Dedifferentiated amniotic fluid mesenchymal stem cell (primary cell): ENCODE data around the gene RTN1.

ENCODE experiments used
- DNase-seq: peaks from one replicate; pipeline ENCODE4 v3.0.0-alpha.2; 2016; ENCODE audit errors: extremely low spot score

The RTN1 gene

DNA sequence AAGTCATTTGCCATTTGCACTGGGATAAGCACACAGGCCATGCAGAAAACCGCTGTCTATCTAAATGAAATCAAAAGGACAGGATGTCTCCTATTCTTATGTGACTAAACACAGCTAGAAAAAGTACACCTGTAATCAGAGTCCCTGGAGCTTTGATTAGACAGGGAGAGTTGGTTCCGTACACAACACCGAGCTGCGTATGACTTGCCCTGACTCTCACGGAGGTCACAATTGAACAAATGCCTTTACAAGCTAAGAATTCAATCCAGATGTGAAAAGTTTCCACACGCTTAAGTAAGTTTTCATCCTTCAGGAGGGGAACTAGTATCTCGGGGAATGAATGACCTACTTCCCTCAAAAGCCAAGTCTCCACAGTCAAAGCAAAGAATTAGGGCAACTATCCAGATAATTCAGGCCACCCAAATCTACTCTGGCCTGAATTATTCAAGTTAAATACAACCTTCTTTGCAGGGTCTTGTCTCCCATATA, 67.5 kb downstream of the RTN1 start:
- DNase-seq: no peak

DNA sequence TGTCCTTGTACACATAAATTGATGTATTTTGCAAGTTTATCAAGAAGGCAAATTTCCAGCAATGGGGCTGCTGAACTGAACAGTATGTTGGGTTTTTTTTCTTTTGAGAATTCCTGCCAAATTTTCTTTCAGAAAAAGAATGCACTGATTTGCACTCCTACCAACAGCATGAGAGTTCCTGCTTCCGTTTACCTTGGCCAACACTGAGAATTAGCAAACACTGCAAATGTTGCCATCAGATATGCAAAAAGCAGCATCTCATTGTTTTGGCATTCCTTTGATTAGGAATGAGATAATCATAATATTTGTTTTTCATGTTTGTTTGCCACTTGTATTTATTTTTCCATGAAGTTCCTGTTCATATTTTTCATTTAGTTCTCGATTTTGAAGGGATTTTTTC, 82.4 kb downstream of the RTN1 start:
- DNase-seq: no peak

DNA sequence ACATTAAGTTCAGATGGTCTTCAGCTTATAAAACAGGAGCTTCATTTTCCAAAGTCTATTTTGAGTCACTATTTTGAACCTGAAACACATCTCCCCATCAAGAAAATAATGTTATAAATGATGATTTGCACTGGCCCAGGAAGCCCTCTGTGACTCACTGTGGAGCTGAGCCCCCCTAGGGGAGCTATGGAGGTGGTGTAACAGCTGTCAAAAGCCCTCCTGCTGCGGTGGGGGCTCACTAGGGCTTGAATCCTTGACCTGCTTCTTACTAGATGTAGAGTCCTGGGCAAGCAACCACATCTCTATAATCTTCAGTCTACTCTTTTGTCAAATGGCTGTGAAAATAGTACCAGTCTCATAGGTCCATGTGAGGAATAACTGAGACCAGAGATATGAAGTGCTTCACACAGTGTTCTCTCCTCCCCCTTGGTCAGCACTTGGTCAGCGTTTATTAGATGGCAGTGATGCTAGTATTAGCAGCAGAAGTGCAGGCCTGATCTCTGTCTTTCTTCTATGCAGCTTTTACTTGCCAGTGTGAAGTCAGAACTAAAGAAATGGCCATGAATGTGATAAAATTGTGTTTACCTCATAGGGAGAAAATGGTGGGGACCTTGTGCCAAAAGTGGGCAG, 83.4 kb downstream of the RTN1 start:
- DNase-seq: no peak

DNA sequence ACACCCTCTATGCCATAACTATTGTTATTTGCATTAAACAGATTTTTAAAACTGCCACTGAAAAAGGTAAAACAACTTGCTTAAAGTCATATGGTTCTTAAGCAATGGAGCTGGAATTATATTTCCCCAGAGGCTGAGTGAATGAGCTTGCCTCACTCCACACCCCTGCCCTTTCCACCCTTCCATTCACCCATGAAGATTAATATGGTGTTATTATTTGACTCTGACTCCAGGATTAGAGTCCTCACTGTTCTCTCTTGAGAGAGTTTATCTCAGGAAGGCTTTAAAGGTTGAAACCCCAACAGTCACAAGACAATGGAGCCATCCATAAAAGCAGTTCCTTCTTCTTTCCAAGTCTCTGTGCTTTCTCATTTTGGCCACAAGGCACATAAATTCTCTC, 84.9 kb downstream of the RTN1 start:
- DNase-seq: no peak

DNA sequence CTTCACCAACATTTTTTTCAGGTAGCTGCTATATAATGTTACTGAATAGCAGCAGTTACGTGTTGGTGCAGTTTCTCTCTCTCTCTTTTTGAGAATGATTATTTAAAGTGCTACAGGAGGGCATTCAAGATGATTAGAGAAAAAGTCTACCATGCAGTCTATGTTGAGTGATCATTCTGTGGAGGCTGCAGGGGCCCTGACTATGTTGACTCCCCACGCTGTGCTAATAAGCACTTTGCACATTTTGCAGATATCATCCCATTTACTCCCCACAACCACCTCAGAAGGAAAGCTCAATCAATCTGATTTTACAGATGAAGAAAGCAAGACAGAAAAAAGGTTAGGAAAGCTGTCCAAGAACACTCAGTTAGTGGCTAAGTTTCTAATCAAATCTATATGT, 87.8 kb downstream of the RTN1 start:
- DNase-seq: no peak

DNA sequence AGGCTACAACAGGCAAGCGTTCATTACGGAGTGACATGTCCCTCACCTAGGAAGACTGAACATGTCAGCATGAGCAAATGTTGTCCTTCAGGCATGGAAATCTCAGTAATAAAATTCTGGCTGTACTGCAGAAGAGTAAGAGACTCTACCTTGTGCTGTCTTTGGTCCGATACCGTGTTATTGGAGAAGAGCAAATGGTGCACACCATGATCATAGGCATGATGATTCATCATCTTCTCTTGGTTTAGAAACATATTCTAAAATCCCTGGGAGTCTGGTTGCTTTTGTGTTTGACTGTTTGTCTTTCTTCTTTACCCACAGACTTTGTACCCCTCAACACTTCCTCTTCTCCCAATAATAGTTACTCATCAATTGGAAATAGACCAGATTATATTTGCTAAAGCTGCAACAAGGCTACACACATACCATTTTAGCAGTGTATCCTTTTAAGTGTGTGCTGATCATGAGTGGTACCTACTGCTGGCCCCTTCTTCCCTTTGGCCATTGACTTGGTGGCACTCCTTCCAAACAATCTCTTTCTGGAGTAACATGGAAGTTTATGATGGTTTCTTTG, 93.5 kb downstream of the RTN1 start:
- no peak for DNase-seq

DNA sequence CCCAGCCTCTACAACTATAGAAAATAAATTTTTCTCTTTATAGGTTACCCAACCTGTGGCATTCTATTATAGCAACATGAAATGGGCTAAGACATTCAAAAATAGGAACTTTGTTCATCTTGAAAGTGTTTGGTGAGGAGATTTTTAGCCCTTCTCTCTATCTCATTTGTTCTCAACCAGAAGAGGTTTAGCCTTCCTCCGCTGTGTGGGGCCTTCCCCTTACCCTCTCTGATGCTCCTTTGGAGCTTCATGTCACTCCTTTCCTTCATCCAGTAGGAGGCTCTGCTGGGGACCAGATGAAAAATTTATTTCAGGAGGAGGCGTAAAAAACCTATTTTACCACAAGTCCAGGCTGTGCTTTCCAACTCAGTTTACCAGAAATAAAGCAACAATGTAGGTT, 94.1 kb downstream of the RTN1 start:
- no peak for DNase-seq

DNA sequence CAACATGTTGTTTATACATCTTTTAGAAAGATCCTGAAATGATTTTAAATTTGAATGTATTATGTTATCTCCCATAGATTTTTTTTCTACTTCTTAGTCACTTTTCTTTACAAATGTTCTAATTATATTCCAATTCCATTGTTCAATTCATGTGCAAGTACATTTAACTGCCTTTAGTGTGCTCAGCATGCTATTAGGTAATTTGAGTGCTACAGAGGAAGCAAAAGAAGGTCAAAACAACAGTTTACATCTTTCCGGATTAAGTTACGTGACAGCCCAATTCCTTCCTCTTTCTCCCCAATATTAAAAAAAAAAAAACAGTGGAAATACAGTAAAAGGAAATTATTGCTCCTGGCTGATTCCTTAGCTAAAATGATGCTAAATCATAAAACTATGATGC, 98.3 kb downstream of the RTN1 start:
- no peak for DNase-seq

DNA sequence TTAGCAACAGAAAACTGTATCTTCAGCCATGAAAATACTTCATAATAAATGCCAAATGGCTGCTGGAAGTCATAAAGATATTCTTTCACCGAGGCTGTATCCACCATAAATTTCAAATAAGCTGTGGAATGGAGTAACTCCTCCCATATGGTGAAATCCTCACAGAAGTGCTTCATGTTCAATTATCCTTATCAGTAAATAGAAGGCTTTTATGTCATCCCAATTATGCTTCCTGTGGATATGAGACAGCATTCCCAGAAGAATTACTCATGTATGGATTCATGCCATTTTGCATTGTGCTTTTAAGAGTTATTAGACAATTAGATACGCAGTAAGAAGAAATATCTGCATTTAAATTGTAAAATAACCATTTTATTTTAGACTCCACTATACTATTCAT, 99.0 kb downstream of the RTN1 start:
- no peak for DNase-seq

DNA sequence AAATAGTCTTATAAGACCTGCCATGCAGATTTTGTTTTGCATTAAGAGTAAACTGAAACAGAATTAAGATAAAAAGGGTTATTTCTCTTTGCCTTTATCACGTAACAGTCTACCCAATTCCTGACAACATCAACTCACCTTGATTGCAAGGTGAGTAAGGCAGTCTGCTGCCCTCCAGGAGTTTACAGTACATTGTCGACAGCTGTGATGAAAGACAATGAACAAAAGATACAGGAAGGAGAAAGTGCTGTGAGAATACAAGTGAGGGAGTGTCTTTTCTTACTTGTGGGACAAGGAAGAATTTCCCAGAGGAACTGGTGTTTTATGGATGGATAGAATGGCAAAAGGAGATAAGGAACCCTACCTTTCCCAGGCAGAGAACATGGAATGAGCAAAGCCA, 101.0 kb downstream of the RTN1 start:
- DNase-seq: no peak

DNA sequence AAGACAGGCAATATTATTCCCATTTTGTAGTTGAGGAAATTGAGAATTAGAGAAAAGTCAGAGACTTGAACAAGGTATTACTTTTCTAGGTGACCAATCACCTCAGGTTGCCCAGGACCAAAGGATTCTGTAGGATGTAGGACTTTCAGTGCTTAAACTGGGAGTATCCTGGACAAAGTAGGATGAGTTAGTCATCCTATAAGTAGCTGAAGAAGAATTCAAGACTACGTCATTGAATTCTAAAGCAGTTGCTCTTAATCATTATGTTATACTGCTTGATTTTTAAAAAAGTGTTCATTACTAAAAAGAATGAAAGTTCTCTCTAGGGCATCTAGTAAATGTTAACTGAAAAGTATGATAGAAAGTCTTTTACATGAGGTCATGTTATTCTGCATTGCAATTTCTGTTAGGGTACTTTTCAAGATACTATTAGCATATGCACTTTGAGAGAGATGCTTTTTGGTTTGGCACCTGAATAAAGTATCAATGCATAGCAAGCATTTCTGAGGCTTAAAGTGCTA, 101.7 kb downstream of the RTN1 start:
- no peak for DNase-seq

DNA sequence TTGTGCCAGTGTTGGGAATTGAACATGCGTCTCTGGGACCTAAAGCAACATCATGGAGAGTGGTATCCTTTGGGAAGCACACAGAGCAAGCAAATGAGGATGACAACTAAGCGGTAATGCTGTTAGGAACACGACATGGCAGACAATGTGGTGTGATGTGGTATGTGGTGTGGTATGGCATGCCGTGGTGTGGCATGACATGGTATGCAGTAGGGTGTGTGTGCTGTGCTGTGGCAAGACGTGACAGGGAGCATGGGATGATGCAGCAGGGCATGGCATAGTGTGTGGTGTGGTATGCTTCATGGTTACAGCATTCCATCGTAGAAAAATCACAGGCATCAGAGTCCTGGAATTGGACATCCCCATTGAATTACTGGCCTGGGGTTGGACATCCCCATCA, 108.7 kb downstream of the RTN1 start:
- DNase-seq: no peak

DNA sequence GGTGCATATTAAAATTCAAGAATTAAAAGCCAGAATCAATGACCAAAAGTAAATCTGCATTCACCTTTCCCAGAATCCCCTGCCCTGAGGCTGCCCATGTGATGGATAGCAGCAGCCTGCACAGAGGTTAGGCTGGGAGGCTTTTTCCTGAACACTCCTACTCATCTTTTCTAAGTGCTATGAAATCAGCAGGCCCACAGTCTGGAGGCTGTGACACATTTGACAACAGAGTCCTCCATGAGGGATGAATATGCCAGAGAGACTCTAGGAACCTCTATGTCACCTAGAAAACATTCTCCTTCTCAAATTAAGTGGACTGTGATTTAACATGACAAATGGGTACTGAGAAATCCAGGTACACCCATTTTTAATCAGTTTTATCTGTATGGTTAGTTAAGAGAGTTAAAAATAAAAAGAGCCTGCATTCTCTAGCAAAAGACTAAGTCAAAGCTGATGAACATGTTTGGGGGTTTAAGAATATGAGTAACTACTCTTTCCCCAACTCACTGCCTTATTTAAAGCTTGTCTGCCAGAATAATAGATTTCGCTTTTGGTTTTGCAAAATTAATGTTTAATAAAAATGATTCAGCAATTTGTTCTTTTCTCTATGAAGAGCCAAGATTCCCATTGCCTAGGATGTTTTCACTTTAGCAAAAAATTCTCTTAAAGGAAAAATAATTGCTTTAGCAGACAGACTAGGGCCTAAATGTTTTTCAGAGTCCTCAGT, 115.0 kb downstream of the RTN1 start:
- DNase-seq: no peak

DNA sequence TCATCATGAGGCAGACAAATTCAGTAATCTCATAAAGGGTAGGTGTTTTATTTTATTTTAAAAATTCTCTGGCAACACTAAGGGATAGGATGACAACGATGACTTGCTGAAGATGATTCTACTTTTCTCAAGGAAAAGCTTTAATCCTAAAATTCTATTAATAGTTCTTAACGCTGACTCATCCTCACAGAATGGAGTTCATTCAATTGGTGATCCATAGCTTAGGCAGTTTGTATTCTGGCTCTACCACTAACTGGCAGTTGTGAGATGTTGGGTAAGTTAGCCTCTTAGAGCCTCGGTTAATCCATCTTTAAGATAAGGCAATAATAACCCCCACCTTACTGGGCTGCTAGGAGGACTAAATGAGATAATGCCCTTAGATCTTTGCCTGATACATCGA, 116.3 kb downstream of the RTN1 start:
- no peak for DNase-seq

DNA sequence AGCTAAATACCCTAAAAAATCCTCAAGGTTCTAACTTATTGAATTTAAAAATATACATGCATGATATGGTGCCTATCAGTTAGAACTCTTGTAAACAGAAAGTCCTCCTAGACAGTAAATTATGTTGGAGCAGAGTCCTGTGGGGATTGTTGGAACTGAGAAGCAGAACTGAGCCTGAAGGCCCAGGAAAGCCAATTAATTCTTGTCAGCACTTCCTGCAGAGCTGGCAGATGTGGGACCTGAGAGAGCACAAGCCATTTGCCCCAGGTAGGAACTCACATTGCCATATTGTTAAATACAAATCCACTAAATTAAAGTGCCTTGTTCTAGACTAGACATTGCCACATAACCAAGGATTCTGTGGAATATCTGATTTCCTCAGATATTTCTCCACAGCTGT, 117.1 kb downstream of the RTN1 start:
- no peak for DNase-seq

DNA sequence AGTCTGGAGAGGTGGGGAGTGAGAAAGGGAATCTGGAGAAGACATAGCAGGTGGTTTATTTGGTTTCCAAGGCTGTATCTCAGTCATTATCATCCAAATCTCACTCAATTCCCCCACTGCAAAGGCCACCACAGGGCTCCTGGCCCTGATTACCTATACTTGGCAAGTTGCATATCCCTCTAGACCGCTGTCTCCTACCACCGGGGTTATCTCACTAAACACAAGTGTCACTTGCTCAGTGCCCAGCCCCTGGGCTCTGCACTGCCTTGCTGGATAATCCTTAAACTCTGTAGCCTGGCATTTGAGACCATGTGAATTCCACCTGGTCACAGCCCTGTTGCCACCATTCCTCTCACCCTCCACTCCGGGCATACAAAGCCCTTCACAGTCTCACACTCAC, 119.0 kb downstream of the RTN1 start:
- no peak for DNase-seq

DNA sequence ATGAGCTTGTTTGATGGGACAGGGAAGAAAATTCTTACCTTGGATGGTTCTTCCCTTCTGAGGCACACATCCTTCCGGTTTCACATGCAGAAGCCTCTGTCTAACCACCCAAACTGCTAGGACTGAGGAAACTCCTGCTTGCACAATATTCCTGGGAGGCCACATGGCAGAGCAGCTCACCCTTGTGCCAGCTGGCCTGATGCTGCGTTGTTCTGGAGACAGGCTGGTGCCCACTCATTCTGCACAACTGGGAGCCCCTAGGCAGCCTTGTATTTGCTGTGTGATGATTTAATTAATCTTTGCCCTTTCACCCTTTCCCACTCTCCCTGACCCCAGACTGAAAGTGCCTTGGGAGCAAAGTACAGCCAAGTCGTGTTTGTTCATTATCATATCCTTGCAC, 130.8 kb downstream of the RTN1 start:
- DNase-seq: no peak

DNA sequence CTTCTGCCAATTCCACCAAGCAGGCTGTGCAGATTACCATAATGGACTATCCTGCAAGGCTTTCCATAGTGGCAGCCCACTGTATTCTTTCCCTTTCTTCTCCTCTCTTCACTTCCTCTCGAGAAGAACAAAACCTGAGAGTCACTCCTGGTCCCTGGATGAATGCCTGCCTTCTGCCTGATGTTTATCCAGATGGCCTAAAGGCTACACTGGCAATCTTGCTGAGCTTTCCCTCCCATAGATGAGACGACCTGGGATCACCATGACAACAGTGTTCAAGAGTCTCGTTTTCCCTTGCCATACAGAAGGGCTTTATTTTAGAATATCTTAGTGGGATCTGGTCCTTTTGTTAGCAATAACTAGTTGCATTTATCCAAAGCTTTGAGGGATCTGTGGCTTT, 142.3 kb downstream of the RTN1 start:
- no peak for DNase-seq

DNA sequence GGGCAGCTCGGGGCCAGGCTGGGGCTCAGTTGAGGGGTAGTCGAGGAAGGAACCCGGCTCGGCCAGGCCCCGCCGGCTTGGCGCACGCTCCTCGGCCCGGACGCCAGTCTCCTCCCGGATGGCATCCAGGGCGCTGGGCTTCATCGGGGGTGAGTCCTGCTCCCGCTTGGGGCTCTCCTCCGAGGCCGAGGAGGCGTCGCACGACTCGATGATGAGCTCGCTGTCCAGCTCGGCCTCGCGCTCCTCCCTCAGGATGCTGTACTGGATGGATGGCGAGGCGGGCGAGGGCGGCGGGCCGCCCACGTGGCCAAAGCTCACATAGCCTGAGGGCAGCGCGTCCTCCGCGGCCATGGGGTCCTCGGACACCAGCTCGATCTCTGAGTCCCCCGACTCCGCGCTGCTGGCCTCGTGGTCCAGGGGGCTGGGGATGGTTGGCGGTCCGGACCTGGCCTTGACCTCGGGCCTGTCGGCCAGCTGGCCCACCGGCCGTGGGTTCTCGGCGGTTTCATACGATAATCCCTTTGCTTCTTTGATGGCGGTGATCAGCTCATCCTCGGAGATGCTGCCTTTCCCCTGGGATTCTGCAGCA, 143.4 kb downstream of the RTN1 start:
- no peak for DNase-seq

DNA sequence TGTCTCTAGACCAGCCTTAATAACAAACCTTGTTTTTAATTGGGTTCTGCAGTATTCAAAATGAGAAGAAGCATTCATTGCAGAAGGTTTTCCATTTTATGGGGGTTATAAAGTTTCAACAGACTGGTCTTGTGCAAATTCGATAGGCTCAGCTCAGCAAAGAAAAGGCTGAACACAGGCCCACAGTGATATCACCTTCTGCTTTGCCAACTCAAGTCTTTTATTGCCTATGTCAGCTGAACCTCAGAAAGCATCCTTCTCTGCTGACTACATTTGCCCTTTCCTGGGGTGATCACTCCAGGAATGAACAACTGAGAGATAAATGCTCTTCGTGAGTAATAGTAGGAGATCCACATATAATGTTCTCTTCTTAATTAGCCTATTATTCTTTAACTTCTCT, 159.5 kb downstream of the RTN1 start:
- DNase-seq: no peak

DNA sequence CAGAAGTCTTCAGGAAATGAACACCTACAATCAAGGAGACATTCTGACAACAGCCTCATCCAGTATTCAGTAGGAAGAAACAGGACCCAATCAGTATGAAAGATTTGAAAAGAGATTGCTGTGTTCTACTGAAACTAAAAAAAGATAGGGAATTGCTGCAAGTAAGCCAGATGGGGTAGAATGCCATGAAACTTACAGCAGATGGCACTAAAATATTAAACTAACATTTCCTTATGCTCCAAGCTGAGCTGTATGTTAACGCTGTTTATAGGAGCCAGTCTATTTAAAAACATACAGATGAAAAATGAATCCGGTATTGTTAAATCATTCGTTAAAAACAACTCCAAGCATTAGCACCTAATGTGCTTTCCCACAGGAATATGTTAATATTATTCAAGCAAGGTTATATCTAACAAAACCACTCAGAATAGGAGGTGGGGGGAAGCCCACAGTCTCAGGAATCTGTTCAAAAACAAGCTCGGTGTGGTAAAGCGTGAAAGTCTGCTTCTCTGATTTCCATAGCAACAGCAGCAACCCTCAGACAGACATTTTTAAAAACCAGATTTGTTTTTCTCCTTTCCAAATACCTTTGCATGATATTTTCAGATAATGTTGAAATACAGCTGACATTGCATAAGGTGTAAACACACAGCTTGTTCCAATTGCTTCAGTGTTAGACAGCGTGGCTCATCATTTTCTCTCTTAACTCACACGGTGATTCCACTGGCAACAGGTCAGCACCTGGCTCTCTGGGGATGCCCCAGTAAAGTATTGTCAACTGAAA, 162.6 kb downstream of the RTN1 start:
- DNase-seq: no peak

DNA sequence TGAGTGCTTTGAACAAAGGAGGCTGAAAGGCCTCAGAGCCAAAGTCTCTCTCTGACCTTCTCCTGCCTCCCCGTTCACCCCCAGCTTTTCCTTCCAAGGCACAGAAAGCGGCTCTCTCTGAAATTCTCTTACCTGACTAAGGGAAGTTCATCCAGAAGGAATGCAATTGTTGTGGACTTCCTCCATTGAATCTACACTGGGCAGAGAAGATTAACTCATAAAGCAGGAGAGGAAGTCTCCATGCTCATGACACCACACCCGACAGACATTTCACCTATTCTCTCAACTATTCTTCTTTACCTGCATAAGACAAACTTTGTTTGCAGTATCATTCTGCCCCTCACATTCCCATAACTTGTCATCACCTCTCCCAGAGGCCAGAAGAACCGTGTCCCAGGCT, 164.7 kb downstream of the RTN1 start:
- DNase-seq: no peak
